HL-60 (cell line): ENCODE data around the gene ARIH1.

Experiments
- CTCF ChIP-seq: IDR thresholded peaks from one replicate; pipeline ENCODE4 v1.5.1; 2011; ENCODE audit warnings: low read length, control low read depth, inconsistent platforms; ENCODE audit not compliant: insufficient read depth
- POLR2AphosphoS5 ChIP-seq: IDR thresholded peaks from 2 replicates; pipeline ENCODE4 v1.6.1; 2012; ENCODE audit warnings: low read depth
- REST ChIP-seq: IDR thresholded peaks from 2 replicates; pipeline ENCODE4 v1.6.1; 2012; ENCODE audit warnings: low read depth; ENCODE audit not compliant: insufficient replicate concordance
- SPI1 ChIP-seq: IDR thresholded peaks from 2 replicates; pipeline ENCODE4 v1.6.1; 2012; ENCODE audit warnings: low read depth, mild to moderate bottlenecking, borderline replicate concordance

GRCh38 chr15:72507402-72508092, 33.4 kb downstream of the ARIH1 start:
- TF ChIP-seq CTCF (no peak), POLR2AphosphoS5 (no peak), REST (no peak), SPI1 (no peak)
